Neutrophil (primary cell): ENCODE data around the gene RUFY1.
A peak's percentile ranks its signal among the peaks of the same experiment; 100 is the strongest.

Experiments used
- H3K27ac ChIP-seq: fragments of 200-600 bp; sonication (generic); 2 replicates; pipeline ENCODE4 v1.5.1; 2016; ENCODE audit warnings: mild to moderate bottlenecking, moderate library complexity
- H3K27me3 ChIP-seq: fragments of 200-600 bp; sonication (generic); 2 replicates; pipeline ENCODE4 v1.6.0; 2016; ENCODE audit warnings: mild to moderate bottlenecking
- H3K36me3 ChIP-seq: fragments of 200-600 bp; sonication (generic); 2 replicates; pipeline ENCODE4 v1.5.1; 2017
- H3K4me1 ChIP-seq, 2 experiments: fragments of 200-600 bp in 1 of 2; sonication (generic) in 1 of 2; 1 replicate in 1 of 2; 2 replicates in 1 of 2; pipeline versions ENCODE4 v1.5.1 to v1.6.1; 2013 to 2016; ENCODE audit warnings: low read depth in 1 of 2, low read length in 1 of 2, mild to moderate bottlenecking in 1 of 2, moderate library complexity in 1 of 2; ENCODE audit not compliant: control insufficient read depth in 1 of 2, insufficient read depth in 1 of 2
- H3K4me3 ChIP-seq, 2 experiments: fragments of 200-600 bp in 1 of 2; sonication (generic) in 1 of 2; 1 replicate in 1 of 2; 2 replicates in 1 of 2; pipeline ENCODE4 v1.5.1; 2013 to 2016; ENCODE audit warnings: low read depth in 1 of 2, low read length in 1 of 2, mild to moderate bottlenecking in 1 of 2, moderate library complexity in 1 of 2
- H3K9me3 ChIP-seq: fragments of 200-600 bp; sonication (generic); 2 replicates; pipeline ENCODE4 v1.5.1; 2016
- CTCF ChIP-seq: fragments of 200-600 bp; sonication (generic); IDR thresholded peaks from 2 replicates; pipeline ENCODE4 v1.5.1; 2016; ENCODE audit warnings: antibody characterized with exemption

RUFY1 gene

GRCh38 chr5:179558932-179559283, 8.6 kb downstream of the RUFY1 start:
- Histone ChIP-seq H3K4me1 (peaks cover 15 to 17% of the 10 kb centered on the region in 2 experiments), H3K36me3 (peaks cover 26% of the 10 kb centered on the region), H3K4me3 (peak overlapping the region; percentile 77 to 88), H3K9me3 (no peaks in the 10 kb centered on the region), H3K27ac (peak overlapping the region; percentile 90), H3K27me3 (no peaks in the 10 kb centered on the region)
- TF ChIP-seq CTCF, result no peak

- peak overlapping the region; percentile 90 for H3K27ac ChIP-seq
- no peaks in the 10 kb centered on the region for H3K27me3 ChIP-seq
Measured at GRCh38 chr5:179559284-179560252, 9.2 kb downstream of the RUFY1 start.

GRCh38 chr5:179564526-179564925, 14.2 kb downstream of the RUFY1 start:
- peaks cover 74% of the 10 kb centered on the region for H3K36me3 ChIP-seq
- H3K4me3 ChIP-seq, result no peak overlapping the region
- no peaks in the 10 kb centered on the region for H3K27me3 ChIP-seq
- no peak overlapping the region for H3K27ac ChIP-seq
- H3K9me3 ChIP-seq, result no peaks in the 10 kb centered on the region
- peaks cover 5 to 6% of the 10 kb centered on the region in 2 experiments for H3K4me1 ChIP-seq
- no peak for TF ChIP-seq CTCF

More at GRCh38 chr5:179559284-179560252, 9.2 kb downstream of the RUFY1 start:
- H3K9me3 ChIP-seq, result no peaks in the 10 kb centered on the region
- H3K36me3 ChIP-seq, result peaks cover 32% of the 10 kb centered on the region
- peak; percentile 44 for TF ChIP-seq CTCF
- H3K4me1 ChIP-seq, result peaks cover 15 to 17% of the 10 kb centered on the region in 2 experiments
- H3K4me3 ChIP-seq, result peak overlapping the region; percentile 77 to 88

- no peaks in the 10 kb centered on the region for H3K4me1 ChIP-seq
- peaks cover 88% of the 10 kb centered on the region for H3K36me3 ChIP-seq
- H3K27me3 ChIP-seq, result no peaks in the 10 kb centered on the region
- no peak for TF ChIP-seq CTCF
- no peak overlapping the region for H3K4me3 ChIP-seq
- H3K27ac ChIP-seq, result no peak overlapping the region
- no peaks in the 10 kb centered on the region for H3K9me3 ChIP-seq
Measured at GRCh38 chr5:179568721-179569120, 18.4 kb downstream of the RUFY1 start.

- H3K4me3 ChIP-seq, result no peak overlapping the region
- H3K4me1 ChIP-seq, result peaks cover 0 to 2% of the 10 kb centered on the region in 2 experiments
- no peaks in the 10 kb centered on the region for H3K9me3 ChIP-seq
- peaks cover 89% of the 10 kb centered on the region for H3K36me3 ChIP-seq
- no peak for TF ChIP-seq CTCF
- H3K27me3 ChIP-seq, result no peaks in the 10 kb centered on the region
- H3K27ac ChIP-seq, result no peak overlapping the region
Measured at GRCh38 chr5:179572386-179572785, 22.0 kb downstream of the RUFY1 start.
